ENCODE results near the gene C7orf57.

DNA sequence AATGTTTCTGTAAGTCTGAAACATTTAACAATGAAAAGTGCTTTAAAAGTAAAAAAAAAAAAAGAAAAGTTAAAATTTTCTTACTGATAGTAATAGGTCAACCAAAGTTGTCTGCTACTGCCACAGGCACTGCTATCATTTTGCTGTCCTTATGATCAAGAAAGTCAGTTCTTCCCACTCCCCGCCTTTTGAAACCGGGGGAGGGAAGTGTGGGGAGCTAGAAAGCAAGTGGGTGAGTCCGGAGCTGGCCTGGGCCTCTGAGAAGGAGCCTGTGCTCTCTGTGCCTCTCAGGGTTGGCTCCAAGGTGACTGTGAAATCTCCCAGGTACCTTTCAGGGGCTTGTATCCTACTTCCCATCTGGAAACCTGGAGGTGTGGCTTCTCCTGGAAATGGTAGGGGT is 7.3 kb downstream of the C7orf57 start:
- no peak for TF ChIP-seq CREB1 (CRISPR knock-in tag; IDR thresholded peaks at IDR 0.05; ENCODE audit: low read depth)
- no peak for TF ChIP-seq POLR2AphosphoS5 (IDR thresholded peaks at IDR 0.05; ENCODE audit: low read depth)
- no peak for TF ChIP-seq NANOG (IDR thresholded peaks at IDR 0.05; ENCODE audit: borderline replicate concordance)
